A549 (cell line): ENCODE results near the gene VN1R2.

Source experiments
- E2F6 ChIP-seq: IDR thresholded peaks from 2 replicates; pipeline ENCODE4 v1.6.1; 2012; ENCODE audit warnings: low read depth, borderline replicate concordance
- EP300 ChIP-seq, 2 experiments: fragments of >200 bp; sonication (Bioruptor Twin); formaldehyde crosslinking; IDR thresholded peaks; 2 replicates in 1 of 2; 3 replicates in 1 of 2; pipeline ENCODE4 v1.6.1; 2016 to 2017
- GATA3 ChIP-seq: IDR thresholded peaks from 2 replicates; pipeline ENCODE4 v1.6.1; 2012; ENCODE audit warnings: borderline replicate concordance
- MAFK ChIP-seq: fragments of 450-650 bp; IDR thresholded peaks from 2 replicates; pipeline ENCODE4 v1.6.1; 2014; ENCODE audit not compliant: partially characterized antibody
- SMC3 ChIP-seq: fragments of >200 bp; sonication (Bioruptor Twin); formaldehyde crosslinking; IDR thresholded peaks from 3 replicates; pipeline ENCODE4 v1.6.1; 2018; ENCODE audit warnings: inconsistent platforms
- TF ChIP-seq, protein P1 (sequence below): fragments of >200 bp; sonication (Bioruptor Twin); formaldehyde crosslinking; IDR thresholded peaks from 3 replicates; pipeline ENCODE4 v1.5.1; 2016
- TF ChIP-seq, protein P2 (sequence below): IDR thresholded peaks from 2 replicates; pipeline ENCODE4 v1.6.1; 2012

GRCh38 chr19:53272044-53272443 lies 14.0 kb downstream of the VN1R2 start:
- no peak for TF ChIP-seq EP300 (IDR thresholded peaks at IDR 0.05)
- TF ChIP-seq SMC3 = no peak
- no peak for TF ChIP-seq GATA3
- TF ChIP-seq, protein P1, sequence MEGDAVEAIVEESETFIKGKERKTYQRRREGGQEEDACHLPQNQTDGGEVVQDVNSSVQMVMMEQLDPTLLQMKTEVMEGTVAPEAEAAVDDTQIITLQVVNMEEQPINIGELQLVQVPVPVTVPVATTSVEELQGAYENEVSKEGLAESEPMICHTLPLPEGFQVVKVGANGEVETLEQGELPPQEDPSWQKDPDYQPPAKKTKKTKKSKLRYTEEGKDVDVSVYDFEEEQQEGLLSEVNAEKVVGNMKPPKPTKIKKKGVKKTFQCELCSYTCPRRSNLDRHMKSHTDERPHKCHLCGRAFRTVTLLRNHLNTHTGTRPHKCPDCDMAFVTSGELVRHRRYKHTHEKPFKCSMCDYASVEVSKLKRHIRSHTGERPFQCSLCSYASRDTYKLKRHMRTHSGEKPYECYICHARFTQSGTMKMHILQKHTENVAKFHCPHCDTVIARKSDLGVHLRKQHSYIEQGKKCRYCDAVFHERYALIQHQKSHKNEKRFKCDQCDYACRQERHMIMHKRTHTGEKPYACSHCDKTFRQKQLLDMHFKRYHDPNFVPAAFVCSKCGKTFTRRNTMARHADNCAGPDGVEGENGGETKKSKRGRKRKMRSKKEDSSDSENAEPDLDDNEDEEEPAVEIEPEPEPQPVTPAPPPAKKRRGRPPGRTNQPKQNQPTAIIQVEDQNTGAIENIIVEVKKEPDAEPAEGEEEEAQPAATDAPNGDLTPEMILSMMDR = no peak
- TF ChIP-seq, protein P2, sequence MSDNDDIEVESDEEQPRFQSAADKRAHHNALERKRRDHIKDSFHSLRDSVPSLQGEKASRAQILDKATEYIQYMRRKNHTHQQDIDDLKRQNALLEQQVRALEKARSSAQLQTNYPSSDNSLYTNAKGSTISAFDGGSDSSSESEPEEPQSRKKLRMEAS = no peak
- TF ChIP-seq E2F6 = no peak
- no peak for TF ChIP-seq MAFK
